Activated T-cell treated with anti-CD3 and anti-CD28 coated beads, Interleukin-2, amount 50 U/mL, for 72 hours (primary cell): ENCODE measurements around the gene PFKP. TPM values are rescaled to one million over a fixed set of nuclear protein-coding genes. Genes with fewer than 3 reads are reported as not detected.

Experiments
- ATAC-seq, 2 donors: fragments of 150-1000 bp; cut with Tn5 transposase; replicated peaks in 1 of 2; 2 replicates each; pipeline ENCODE4 v1.10.0; 2021; ENCODE audit warnings: moderate library complexity in 2 of 2, mild to moderate bottlenecking in 1 of 2
- DNase-seq, 2 donors: peaks; one replicate each; pipeline ENCODE4 v3.0.0; 2021 to 2022; ENCODE audit warnings: mixed read lengths in 1 of 2
- H3K27ac Mint-ChIP-seq: one replicate; pipeline ENCODE4 v1.8.0; 2022; ENCODE audit warnings: mild to moderate bottlenecking, moderate library complexity, mixed read lengths
- H3K27me3 Mint-ChIP-seq: one replicate; pipeline ENCODE4 v1.8.0; 2022; ENCODE audit warnings: low read depth, mixed read lengths
- H3K36me3 Mint-ChIP-seq, 2 donors: one replicate each; pipeline ENCODE4 v1.8.0; 2022; ENCODE audit warnings: mixed read lengths in 2 of 2, mild to moderate bottlenecking in 1 of 2; ENCODE audit not compliant: insufficient read depth in 2 of 2
- H3K4me1 Mint-ChIP-seq: one replicate; pipeline ENCODE4 v1.8.0; 2022; ENCODE audit warnings: low read depth, mixed read lengths
- H3K4me3 Mint-ChIP-seq, 2 donors: one replicate each; pipeline ENCODE4 v1.8.0; 2022; ENCODE audit warnings: mild to moderate bottlenecking in 2 of 2, mixed read lengths in 2 of 2, moderate library complexity in 2 of 2
- H3K9me3 Mint-ChIP-seq, 2 donors: one replicate each; pipeline ENCODE4 v1.8.0; 2022; ENCODE audit warnings: mixed read lengths in 2 of 2
- total RNA-seq, 2 donors: library from RNA; stranded (reverse); gene quantifications; one replicate each; pipeline ENCODE4 v1.2.3, GENCODE V29; 2022

Gene PFKP
- total RNA-seq, 2 donors from 2014 or later: 85.2 to 105 TPM

- H3K27me3 Mint-ChIP-seq: peaks cover 54% of the 10 kb centered on the region
- DNase-seq (peak; percentile 50 to 69), ATAC-seq (peak; percentile 100)
- H3K36me3 Mint-ChIP-seq: no peaks in the 10 kb centered on the region
- no peak overlapping the region for H3K27ac Mint-ChIP-seq
- peak overlapping the region; percentile 8 to 51 for H3K4me3 Mint-ChIP-seq
- no peaks in the 10 kb centered on the region for H3K9me3 Mint-ChIP-seq
- peaks cover 25% of the 10 kb centered on the region for H3K4me1 Mint-ChIP-seq
Observed at GRCh38 chr10:3186368-3186767, 119.0 kb downstream of the PFKP start.

Other genes with a start within 250 kb of the PFKP start
- gene PITRM1, start 105.2 kb downstream of the PFKP start, total RNA-seq: 10 to 100 TPM; 76.7 to 79.9 TPM